H9 (cell line): ENCODE measurements around the gene TBC1D5. TPM values are rescaled to one million over a fixed set of nuclear protein-coding genes. Genes with fewer than 3 reads are reported as not detected.

Source experiments
- DNase-seq: peaks from one replicate; pipeline ENCODE4 v3.0.0-alpha.2; 2017
- H2AFZ ChIP-seq: one replicate; pipeline ENCODE4 v1.6.1; 2013; ENCODE audit warnings: mild to moderate bottlenecking, low read length, control low read depth, moderate library complexity
- H2AK5ac ChIP-seq: 2 replicates; pipeline ENCODE4 v1.6.1; 2013; ENCODE audit warnings: low read length, control low read depth, mixed read lengths; ENCODE audit not compliant: insufficient read length
- H2BK120ac ChIP-seq: one replicate; pipeline ENCODE4 v1.6.1; 2013; ENCODE audit warnings: low read depth, mild to moderate bottlenecking, low read length, control low read depth, inconsistent platforms; ENCODE audit not compliant: poor library complexity, severe bottlenecking
- H2BK12ac ChIP-seq: 2 replicates; pipeline ENCODE4 v1.6.1; 2013; ENCODE audit warnings: low read length, control low read depth, mixed read lengths, low read depth; ENCODE audit not compliant: insufficient read length
- H2BK15ac ChIP-seq: 2 replicates; pipeline ENCODE4 v1.6.1; 2013; ENCODE audit warnings: low read depth, low read length, control low read depth
- H2BK20ac ChIP-seq: one replicate; pipeline ENCODE4 v1.6.1; 2013; ENCODE audit warnings: low read depth, mild to moderate bottlenecking, low read length, control low read depth, inconsistent platforms; ENCODE audit not compliant: poor library complexity, severe bottlenecking
- H2BK5ac ChIP-seq: 2 replicates; pipeline ENCODE4 v1.6.1; 2013; ENCODE audit warnings: low read length, control low read depth, mixed read lengths; ENCODE audit not compliant: insufficient read length
- H3K14ac ChIP-seq: 2 replicates; pipeline ENCODE4 v1.6.1; 2013; ENCODE audit warnings: low read length, control low read depth; ENCODE audit not compliant: insufficient read depth
- H3K18ac ChIP-seq: 2 replicates; pipeline ENCODE4 v1.6.1; 2013; ENCODE audit warnings: low read depth, mild to moderate bottlenecking, mixed read lengths, low read length, control low read depth; ENCODE audit not compliant: insufficient read length
- H3K23ac ChIP-seq: 2 replicates; pipeline ENCODE4 v1.6.1; 2013; ENCODE audit warnings: low read length, control low read depth, mixed read lengths, low read depth; ENCODE audit not compliant: insufficient read length
- H3K23me2 ChIP-seq: 2 replicates; pipeline ENCODE4 v1.6.1; 2013; ENCODE audit warnings: low read depth, mild to moderate bottlenecking, mixed read lengths, low read length, control low read depth; ENCODE audit not compliant: insufficient read length, poor library complexity, severe bottlenecking
- H3K27ac ChIP-seq: 2 replicates; pipeline ENCODE4 v1.5.1; 2013; ENCODE audit warnings: low read length, control low read depth, mixed read lengths, low read depth; ENCODE audit not compliant: insufficient read length
- H3K27me3 ChIP-seq: 2 replicates; pipeline ENCODE4 v1.6.1; 2013; ENCODE audit warnings: low read length, control low read depth, inconsistent platforms; ENCODE audit not compliant: insufficient read depth
- H3K4ac ChIP-seq: 2 replicates; pipeline ENCODE4 v1.6.1; 2013; ENCODE audit warnings: low read depth, mild to moderate bottlenecking, control low read depth, inconsistent platforms, low read length, moderate library complexity
- H3K4me1 ChIP-seq: 2 replicates; pipeline ENCODE4 v1.6.1; 2013; ENCODE audit warnings: low read length, control low read depth, inconsistent platforms; ENCODE audit not compliant: insufficient read depth
- H3K4me2 ChIP-seq: 2 replicates; pipeline ENCODE4 v1.6.1; 2013; ENCODE audit warnings: low read length, control low read depth, mixed read lengths; ENCODE audit not compliant: insufficient read length, insufficient read depth
- H3K56ac ChIP-seq: 2 replicates; pipeline ENCODE4 v1.6.1; 2013; ENCODE audit warnings: low read depth, mild to moderate bottlenecking, mixed read lengths, low read length, control low read depth; ENCODE audit not compliant: insufficient read length
- H3K79me1 ChIP-seq: 2 replicates; pipeline ENCODE4 v1.6.1; 2013; ENCODE audit warnings: low read depth, mild to moderate bottlenecking, moderate library complexity, low read length, control low read depth, inconsistent platforms; ENCODE audit not compliant: insufficient read depth, poor library complexity, severe bottlenecking
- H3K79me2 ChIP-seq: 2 replicates; pipeline ENCODE4 v1.6.1; 2013; ENCODE audit warnings: low read length, control low read depth, inconsistent platforms; ENCODE audit not compliant: insufficient read depth
- H3K9ac ChIP-seq: 2 replicates; pipeline ENCODE4 v1.6.1; 2013; ENCODE audit warnings: low read length, control low read depth, mixed read lengths; ENCODE audit not compliant: insufficient read length; ENCODE audit errors: extremely low read depth
- H3K9me3 ChIP-seq: one replicate; pipeline ENCODE4 v1.6.1; 2013; ENCODE audit warnings: low read depth, low read length, inconsistent platforms; ENCODE audit not compliant: control insufficient read depth
- H3T11ph ChIP-seq: one replicate; pipeline ENCODE4 v1.6.1; 2013; ENCODE audit warnings: mild to moderate bottlenecking, low read length, control low read depth, inconsistent platforms
- H4K20me1 ChIP-seq: one replicate; pipeline ENCODE4 v1.6.1; 2013; ENCODE audit not compliant: control insufficient read depth, insufficient read length, insufficient read depth
- H4K5ac ChIP-seq: 2 replicates; pipeline ENCODE4 v1.6.1; 2013; ENCODE audit warnings: low read depth, mild to moderate bottlenecking, mixed read lengths, low read length, control low read depth; ENCODE audit not compliant: insufficient read length
- H4K8ac ChIP-seq: replicated peaks from 2 replicates; pipeline ENCODE4 v1.6.1; 2013; ENCODE audit warnings: low read length, control low read depth, mixed read lengths, low read depth; ENCODE audit not compliant: insufficient read length
- H4K91ac ChIP-seq: 2 replicates; pipeline ENCODE4 v1.6.1; 2013; ENCODE audit warnings: low read depth, mild to moderate bottlenecking, moderate library complexity, mixed read lengths, low read length, control low read depth; ENCODE audit not compliant: insufficient read length
- H3K27ac Mint-ChIP-seq, 3 experiments: 2 replicates in 2 of 3; 3 replicates in 1 of 3; pipeline ENCODE4 v1.8.0; 2020 to 2021; ENCODE audit warnings: mixed read lengths in 3 of 3, mild to moderate bottlenecking in 1 of 3, moderate library complexity in 1 of 3
- H3K27me3 Mint-ChIP-seq: 2 replicates; pipeline ENCODE4 v1.8.0; 2021; ENCODE audit warnings: low read depth, mild to moderate bottlenecking, moderate library complexity, mixed read lengths
- H3K36me3 Mint-ChIP-seq, 3 experiments: 2 replicates in 2 of 3; 3 replicates in 1 of 3; pipeline ENCODE4 v1.8.0; 2020 to 2021; ENCODE audit warnings: low read depth in 3 of 3, mixed read lengths in 3 of 3; ENCODE audit not compliant: insufficient read depth in 1 of 3
- H3K4me1 Mint-ChIP-seq, 2 experiments: 2 replicates each; pipeline ENCODE4 v1.8.0; 2020; ENCODE audit warnings: mixed read lengths in 2 of 2
- H3K4me3 Mint-ChIP-seq, 2 experiments: 2 replicates in 1 of 2; 3 replicates in 1 of 2; pipeline ENCODE4 v1.8.0; 2020 to 2021; ENCODE audit warnings: mild to moderate bottlenecking in 2 of 2, mixed read lengths in 2 of 2, moderate library complexity in 1 of 2
- H3K9me3 Mint-ChIP-seq, 2 experiments: 2 replicates in 1 of 2; 3 replicates in 1 of 2; pipeline ENCODE4 v1.8.0; 2020; ENCODE audit warnings: mild to moderate bottlenecking in 2 of 2, mixed read lengths in 2 of 2, moderate library complexity in 1 of 2
- CTCF ChIP-seq: fragments of 200-600 bp; sonication (generic); conservative IDR thresholded peaks from 3 replicates; pipeline ENCODE4 v1.8.0; 2021; ENCODE audit warnings: antibody characterized with exemption, mild to moderate bottlenecking
- WGBS: extraction: QIAGEN DNeasy Blood & Tissue Kit; methylation state at CpG from one replicate; pipeline ENCODE4 v1.1.7; 2013; ENCODE audit warnings: missing lambda C conversion rate, low lambda C conversion rate, mixed read lengths; ENCODE audit not compliant: insufficient read length; ENCODE audit errors: extremely low coverage; 5-methylcytosine and 5-hydroxymethylcytosine counted together
- total RNA-seq: library from RNA; stranded (reverse); gene quantifications from 2 replicates; pipeline ENCODE4 v1.2.1, GENCODE V29; 2021

TBC1D5 gene
- total RNA-seq, 1 experiment from 2014 or later: 25.0 TPM

GRCh38 chr3:17144665-17144993 lies 597.8 kb downstream of the TBC1D5 start:
- WGBS: no CpG with 5 or more reads among the region's 7 CpGs
- no peak overlapping the region for H2BK12ac ChIP-seq
- H3K9me3 Mint-ChIP-seq: peaks cover 0 to 4% of the 10 kb centered on the region in 2 experiments; a peak in 2 of 5 replicates

More at GRCh38 chr3:17144665-17144993, 597.8 kb downstream of the TBC1D5 start:
- H2AK5ac ChIP-seq: no peak overlapping the region
- H3K27ac Mint-ChIP-seq: no peak overlapping the region
- peaks cover 0 to 5% (median 0%) of the 10 kb centered on the region in 3 experiments; a peak in 1 of 7 replicates for H3K36me3 Mint-ChIP-seq
- no peak overlapping the region for H2BK15ac ChIP-seq
- H3K56ac ChIP-seq: no peak overlapping the region
- H3K4me1 ChIP-seq: no peaks in the 10 kb centered on the region
- H4K5ac ChIP-seq: no peak overlapping the region
- H4K91ac ChIP-seq: no peak overlapping the region
- no peaks in the 10 kb centered on the region for H3K79me2 ChIP-seq
- H3K9ac ChIP-seq: no peak overlapping the region
- H3K79me1 ChIP-seq: no peaks in the 10 kb centered on the region
- peaks cover 22 to 27% of the 10 kb centered on the region in 2 experiments for H3K4me1 Mint-ChIP-seq
- no peak overlapping the region for H3K14ac ChIP-seq
- H3K27me3 ChIP-seq: no peaks in the 10 kb centered on the region
- H3K9me3 ChIP-seq: no peaks in the 10 kb centered on the region
- no peak overlapping the region for H3T11ph ChIP-seq
- H2BK120ac ChIP-seq: no peak overlapping the region
- no peak overlapping the region for H2AFZ ChIP-seq
- peaks cover 3% of the 10 kb centered on the region for H3K27me3 Mint-ChIP-seq
- no peak overlapping the region for H2BK20ac ChIP-seq
- no peak overlapping the region for H3K4me3 Mint-ChIP-seq
- no peaks in the 10 kb centered on the region for H3K23me2 ChIP-seq
- no peak overlapping the region for H3K23ac ChIP-seq
- no peak overlapping the region for H3K27ac ChIP-seq
- no peak for TF ChIP-seq CTCF
- H2BK5ac ChIP-seq: no peak overlapping the region
- no peak for DNase-seq
- H4K20me1 ChIP-seq: no peaks in the 10 kb centered on the region
- H3K4ac ChIP-seq: no peak overlapping the region
- no peak overlapping the region for H4K8ac ChIP-seq
- no peak overlapping the region for H3K4me2 ChIP-seq
- no peak overlapping the region for H3K18ac ChIP-seq
